HG02938 (cell line): ENCODE measurements around the gene YOD1.

ENCODE experiments used
- ATAC-seq: cut with Tn5 transposase; IDR thresholded peaks from one replicate; pipeline ENCODE4 v1.9.1; 2021; ENCODE audit warnings: mild to moderate bottlenecking, moderate library complexity; ENCODE audit not compliant: unreplicated experiment

Gene YOD1

DNA sequence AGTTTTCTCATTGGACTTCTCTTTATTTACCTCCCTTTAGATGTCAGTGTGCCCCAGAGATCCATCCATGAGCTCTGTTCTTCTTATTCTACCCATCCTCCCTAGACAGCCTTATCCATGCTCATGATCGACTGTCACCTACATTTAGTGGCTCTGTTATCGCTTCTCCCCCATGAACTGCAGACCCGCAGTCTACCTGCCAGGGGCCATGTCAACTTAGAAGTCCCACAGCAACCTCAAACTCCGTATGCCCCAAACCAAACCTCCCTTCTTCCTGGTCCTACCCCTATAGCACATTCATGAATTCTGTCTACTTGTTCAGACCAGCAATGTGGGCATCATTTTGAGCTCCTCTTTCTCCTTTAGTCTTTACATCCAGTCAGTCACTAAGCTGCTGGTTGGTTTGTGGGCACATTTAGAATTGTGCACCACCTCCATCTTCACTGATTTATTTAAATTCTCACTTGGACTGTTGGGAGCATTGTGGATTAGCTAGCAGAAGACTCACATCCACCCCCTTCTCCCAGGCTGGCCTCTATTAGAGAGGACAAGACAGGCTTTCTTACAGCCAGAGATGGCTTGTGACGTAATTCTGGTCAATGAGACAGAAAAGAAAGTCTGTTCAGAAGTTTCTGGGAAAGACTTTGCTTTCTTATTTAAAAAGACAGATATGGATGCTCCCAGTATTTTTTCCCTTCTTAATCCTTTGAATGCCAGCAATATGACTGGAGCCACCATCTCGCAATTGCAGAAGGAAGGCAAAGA is 37.5 kb downstream of the YOD1 start:
- ATAC-seq: no peak

DNA sequence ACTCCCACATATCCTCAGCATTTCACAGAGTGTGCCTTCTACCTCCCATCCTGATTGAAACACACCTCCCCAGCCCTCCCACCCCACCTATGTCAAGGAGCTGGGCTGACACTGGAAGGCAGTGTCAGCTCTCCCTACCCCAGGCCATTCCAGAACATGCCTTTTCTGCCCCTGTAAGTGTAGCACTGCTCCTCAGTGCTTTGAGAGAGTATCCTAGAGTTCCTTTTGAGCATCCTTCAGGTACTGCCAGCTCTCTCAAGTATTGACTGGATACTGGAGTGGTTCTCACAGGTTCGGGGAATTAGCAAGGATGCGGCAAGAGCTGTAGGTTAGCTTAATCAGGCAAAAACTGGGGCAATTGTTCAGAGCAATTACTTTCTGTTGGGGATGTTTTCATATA is 40.3 kb downstream of the YOD1 start:
- no peak for ATAC-seq

GRCh38 chr1:207009945-207010344 is 41.1 kb downstream of the YOD1 start:
- ATAC-seq: no peak

GRCh38 chr1:207009182-207009850 is 41.7 kb downstream of the YOD1 start:
- ATAC-seq: no peak

GRCh38 chr1:207007352-207008033 is 43.5 kb downstream of the YOD1 start:
- ATAC-seq: no peak

- ATAC-seq: no peak
Observed at GRCh38 chr1:207006914-207007313, 44.1 kb downstream of the YOD1 start.

- ATAC-seq: no peak
Observed at GRCh38 chr1:207006083-207006482, 44.9 kb downstream of the YOD1 start.

- ATAC-seq: no peak
Observed at GRCh38 chr1:207004931-207005830, 45.8 kb downstream of the YOD1 start.

- no peak for ATAC-seq
Observed at GRCh38 chr1:207003210-207003609, 47.8 kb downstream of the YOD1 start.

DNA sequence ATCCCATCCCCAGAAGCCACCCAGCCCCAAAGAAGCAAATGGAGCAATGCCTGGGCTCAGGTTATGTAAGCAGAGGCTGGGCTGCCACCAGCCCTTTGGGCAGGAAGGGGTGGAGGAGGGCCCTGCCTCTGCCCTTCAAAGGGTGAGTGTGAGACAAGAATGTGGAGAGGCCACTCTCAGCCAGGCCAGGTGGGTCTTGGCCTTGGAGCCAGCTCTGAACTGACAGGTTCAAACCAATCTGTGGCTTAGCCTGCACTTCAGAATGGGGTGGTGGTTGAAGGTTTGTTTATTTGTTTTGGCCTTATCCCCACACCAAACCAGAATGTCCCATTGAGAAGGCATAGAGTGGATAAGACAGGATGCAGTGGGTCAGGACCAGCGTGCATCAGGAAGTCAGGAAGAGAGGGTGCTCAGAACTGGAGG is 48.3 kb downstream of the YOD1 start:
- no peak for ATAC-seq

DNA sequence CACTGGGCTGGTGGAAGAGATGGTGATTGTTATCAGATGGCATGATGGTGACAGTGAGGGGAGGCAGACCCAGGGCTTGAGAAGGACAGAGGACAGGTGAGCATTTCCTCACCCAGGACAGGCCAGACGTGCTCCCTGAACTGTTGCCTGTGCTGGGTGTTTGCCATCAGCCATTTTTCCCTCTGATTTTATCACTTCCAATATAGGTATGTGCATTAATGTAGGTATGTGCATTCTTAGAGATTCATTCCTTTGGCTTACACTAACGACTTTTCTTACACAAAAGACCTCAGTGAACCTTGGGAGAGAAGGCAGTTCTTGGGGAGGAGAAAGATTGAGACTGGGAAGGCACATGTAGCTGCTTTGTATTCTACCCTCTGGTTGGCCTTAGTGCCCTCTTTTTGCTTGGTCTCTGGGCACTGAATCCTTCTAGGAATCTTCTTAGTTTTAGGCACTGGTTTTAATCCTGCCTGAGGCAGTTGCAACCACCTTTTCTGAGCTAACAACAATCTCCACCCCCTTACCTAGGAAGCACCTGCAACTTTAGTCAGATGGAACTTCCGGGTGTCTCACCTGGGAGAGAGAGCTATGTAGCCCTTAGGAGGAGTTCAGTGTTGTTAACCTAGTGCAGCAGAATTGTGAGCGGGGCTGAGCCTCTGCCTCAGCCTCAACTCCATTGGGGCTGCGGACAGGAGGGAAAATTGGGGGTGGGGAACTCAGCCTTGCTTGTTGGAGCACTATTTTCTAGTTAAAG is 49.3 kb downstream of the YOD1 start:
- ATAC-seq: no peak

GRCh38 chr1:207000651-207001291 is 50.2 kb downstream of the YOD1 start:
- no peak for ATAC-seq

- no peak for ATAC-seq
Observed at GRCh38 chr1:206998816-206999215, 52.2 kb downstream of the YOD1 start.
